HG03108 (cell line): ENCODE data around the gene PARN.
"Not testable (repeated sequence)": the region's sequence is repeated elsewhere in the genome, so short reads cannot be mapped to it uniquely, and the experiment has no call there.

Source experiments
- ATAC-seq: cut with Tn5 transposase; IDR thresholded peaks from one replicate; pipeline ENCODE4 v1.9.1; 2021; ENCODE audit warnings: moderate library complexity; ENCODE audit not compliant: unreplicated experiment

The PARN gene

GRCh38 chr16:14445937-14446715 is 183.9 kb downstream of the PARN start:
- ATAC-seq: no peak

GRCh38 chr16:14444979-14445810 is 184.9 kb downstream of the PARN start:
- ATAC-seq: no peak

GRCh38 chr16:14441533-14441932 is 188.5 kb downstream of the PARN start:
- ATAC-seq: not testable (repeated sequence)

GRCh38 chr16:14438256-14438655 is 191.8 kb downstream of the PARN start:
- ATAC-seq: no peak

GRCh38 chr16:14437426-14437825 is 192.6 kb downstream of the PARN start:
- ATAC-seq: no peak

- ATAC-seq: no peak
These were observed 193.6 kb downstream of the PARN start for GRCh38 chr16:14436401-14436955.

GRCh38 chr16:14434860-14435259 is 195.2 kb downstream of the PARN start:
- no peak for ATAC-seq

GRCh38 chr16:14428971-14429637 is 201.0 kb downstream of the PARN start:
- ATAC-seq: not testable (repeated sequence)

- ATAC-seq: no peak
These were observed 202.0 kb downstream of the PARN start for GRCh38 chr16:14428043-14428442.

- no peak for ATAC-seq
These were observed 202.6 kb downstream of the PARN start for GRCh38 chr16:14427371-14427948.

GRCh38 chr16:14424595-14424994 is 205.5 kb downstream of the PARN start:
- no peak for ATAC-seq

- ATAC-seq: no peak
These were observed 206.7 kb downstream of the PARN start for GRCh38 chr16:14423344-14423743.

- ATAC-seq: no peak
These were observed 209.2 kb downstream of the PARN start for GRCh38 chr16:14420721-14421488.

- not testable (repeated sequence) for ATAC-seq
These were observed 209.8 kb downstream of the PARN start for GRCh38 chr16:14420243-14420642.

- ATAC-seq: no peak
These were observed 210.2 kb downstream of the PARN start for GRCh38 chr16:14419817-14420216.

- ATAC-seq: no peak
These were observed 211.2 kb downstream of the PARN start for GRCh38 chr16:14418795-14419225.

- no peak for ATAC-seq
These were observed 213.9 kb downstream of the PARN start for GRCh38 chr16:14416184-14416583.

- no peak for ATAC-seq
These were observed 214.8 kb downstream of the PARN start for GRCh38 chr16:14415291-14415690.

- no peak for ATAC-seq
These were observed 220.5 kb downstream of the PARN start for GRCh38 chr16:14409563-14409962.

- ATAC-seq: no peak
These were observed 222.2 kb downstream of the PARN start for GRCh38 chr16:14407786-14408399.
